ENCODE results near the gene PTBP2. TPM values are rescaled to one million over a fixed set of nuclear protein-coding genes. Genes with fewer than 3 reads are reported as not detected.

Gene PTBP2
- total and polyA plus RNA-seq, 2 donors (not counting 1 experiment from before 2014, with no cell fraction given): 18.7 to 33.6 TPM

- DNase-seq (no peak), ATAC-seq (ENCODE audit: low read depth) (no peak)
- Mint-ChIP-seq H3K4me1 (peaks cover 3% of the 10 kb centered on the region), H3K4me3 (no peak overlapping the region), H3K9me3 (ENCODE audit: insufficient read depth) (no peaks in the 10 kb centered on the region), H3K27ac (no peak overlapping the region), H3K27me3 (peaks cover 9% of the 10 kb centered on the region)
- no peaks in the 10 kb centered on the region for H3K79me2 ChIP-seq (ENCODE audit: control insufficient read depth, insufficient read depth, low read length)
- no peak overlapping the region for H3K4me2 ChIP-seq (replicated peaks; ENCODE audit: low read depth, low read length, poor library complexity, severe bottlenecking)
- intact Hi-C loops (cut with micrococcal nuclease): no loop called here
- H3K9me3 ChIP-seq (ENCODE audit: control extremely low read depth in 1 of 3, control insufficient read depth in 2 of 3, insufficient read depth in 1 of 3, low read length in 2 of 3): no peaks in the 10 kb centered on the region
- POLR2A ChIA-PET: no interaction called here
- no peaks in the 10 kb centered on the region for H3K4me1 ChIP-seq (ENCODE audit: control insufficient read depth in 2 of 2, insufficient read depth in 2 of 2, low read length in 2 of 2)
- H4K20me1 ChIP-seq (ENCODE audit: control insufficient read depth, insufficient read depth, low read length, poor library complexity, severe bottlenecking): no peaks in the 10 kb centered on the region
- H2AFZ ChIP-seq (ENCODE audit: insufficient read depth, low read depth, low read length, poor library complexity, severe bottlenecking): no peak overlapping the region
- no peak for TF ChIP-seq EZH2 (IDR thresholded peaks at IDR 0.05; ENCODE audit: borderline replicate concordance, insufficient read depth, low read depth, low read length, poor library complexity, severe bottlenecking)
- no peak for TF ChIP-seq CTCF (IDR thresholded peaks at IDR 0.05)
- H3K27ac ChIP-seq (ENCODE audit: low read length in 2 of 2): no peak overlapping the region
- CTCF ChIA-PET: no interaction called here
- H3K4me3 ChIP-seq (ENCODE audit: control extremely low read depth in 1 of 5, extremely low read depth in 1 of 5, insufficient read depth in 1 of 5, low read depth in 2 of 5, low read length in 4 of 5): no peak overlapping the region
- H3K9ac ChIP-seq (ENCODE audit: low read length): no peak overlapping the region
- WGBS (ENCODE audit: insufficient coverage): no CpG with 5 or more reads among the region's 3 CpGs
- H3K27me3 ChIP-seq (replicated peaks in 1 of 4; ENCODE audit: control extremely low read depth in 1 of 4, control insufficient read depth in 3 of 4, insufficient read depth in 4 of 4, low read length in 3 of 4): no peaks in the 10 kb centered on the region
- no peaks in the 10 kb centered on the region for H3K36me3 ChIP-seq (replicated peaks in 1 of 2; ENCODE audit: control extremely low read depth in 1 of 2, control insufficient read depth in 1 of 2, extremely low read depth in 1 of 2, insufficient read depth in 2 of 2, low read length in 1 of 2)
Measured at GRCh38 chr1:96713649-96714048, 7.9 kb upstream of the PTBP2 start.

DNA sequence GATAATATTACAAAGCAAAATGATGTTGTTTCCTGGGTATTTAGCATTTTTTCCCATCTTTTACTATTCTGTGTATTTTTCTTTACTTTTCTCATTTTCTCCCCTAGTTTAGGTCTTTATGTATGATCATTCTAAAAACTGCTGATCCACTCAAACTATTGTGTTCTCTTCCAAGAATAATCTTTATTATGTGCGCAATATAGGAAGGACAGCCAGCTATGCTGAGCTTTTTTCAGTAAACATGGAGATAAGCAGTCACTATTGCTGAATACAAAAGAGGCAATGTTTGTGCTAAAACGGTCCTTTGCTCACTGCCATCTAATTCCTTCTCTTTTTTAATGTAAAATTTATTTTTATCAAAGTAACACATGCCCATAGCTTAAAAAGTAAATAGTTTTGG, 6.7 kb upstream of the PTBP2 start:
- no peaks in the 10 kb centered on the region for H3K36me3 ChIP-seq (replicated peaks in 1 of 2; ENCODE audit: control extremely low read depth in 1 of 2, control insufficient read depth in 1 of 2, extremely low read depth in 1 of 2, insufficient read depth in 2 of 2, low read length in 1 of 2)
- no peaks in the 10 kb centered on the region for H3K27me3 ChIP-seq (replicated peaks in 1 of 4; ENCODE audit: control extremely low read depth in 1 of 4, control insufficient read depth in 3 of 4, insufficient read depth in 4 of 4, low read length in 3 of 4)
- H3K9me3 Mint-ChIP-seq (ENCODE audit: insufficient read depth): no peaks in the 10 kb centered on the region
- no peak overlapping the region for H3K4me3 Mint-ChIP-seq
- no peak overlapping the region for H3K4me2 ChIP-seq (replicated peaks; ENCODE audit: low read depth, low read length, poor library complexity, severe bottlenecking)
- CTCF ChIA-PET: no interaction called here
- no peaks in the 10 kb centered on the region for H3K79me2 ChIP-seq (ENCODE audit: control insufficient read depth, insufficient read depth, low read length)
- TF ChIP-seq EZH2 (IDR thresholded peaks at IDR 0.05; ENCODE audit: borderline replicate concordance, insufficient read depth, low read depth, low read length, poor library complexity, severe bottlenecking) (no peak), CTCF (IDR thresholded peaks at IDR 0.05) (no peak)
- H3K27ac ChIP-seq (ENCODE audit: low read length in 2 of 2): no peak overlapping the region
- DNase-seq: no peak
- H2AFZ ChIP-seq (ENCODE audit: insufficient read depth, low read depth, low read length, poor library complexity, severe bottlenecking): no peak overlapping the region
- no peaks in the 10 kb centered on the region for H3K9me3 ChIP-seq (ENCODE audit: control extremely low read depth in 1 of 3, control insufficient read depth in 2 of 3, insufficient read depth in 1 of 3, low read length in 2 of 3)
- H3K27ac Mint-ChIP-seq: no peak overlapping the region
- H3K9ac ChIP-seq (ENCODE audit: low read length): no peak overlapping the region
- no peak for ATAC-seq (ENCODE audit: low read depth)
- no peaks in the 10 kb centered on the region for H4K20me1 ChIP-seq (ENCODE audit: control insufficient read depth, insufficient read depth, low read length, poor library complexity, severe bottlenecking)
- POLR2A ChIA-PET: no interaction called here
- H3K27me3 Mint-ChIP-seq: peaks cover 9% of the 10 kb centered on the region
- WGBS (ENCODE audit: insufficient coverage): no CpG with 5 or more reads among the region's 2 CpGs
- no peak overlapping the region for H3K4me3 ChIP-seq (ENCODE audit: control extremely low read depth in 1 of 5, extremely low read depth in 1 of 5, insufficient read depth in 1 of 5, low read depth in 2 of 5, low read length in 4 of 5)
- no peaks in the 10 kb centered on the region for H3K4me1 ChIP-seq (ENCODE audit: control insufficient read depth in 2 of 2, insufficient read depth in 2 of 2, low read length in 2 of 2)
- intact Hi-C loops (cut with micrococcal nuclease): no loop called here
- H3K4me1 Mint-ChIP-seq: peaks cover 3% of the 10 kb centered on the region

Measured in B cell (primary cell).